Pons (tissue), 1 donor: ENCODE data around the gene KDM4C.
"Not testable (repeated sequence)": the region's sequence is repeated elsewhere in the genome, so short reads cannot be mapped to it uniquely, and the experiment has no call there.

ENCODE experiments used
- DNase-seq: peaks from one replicate; pipeline ENCODE4 v3.0.0-alpha.2; 2016; ENCODE audit warnings: low spot score

Gene KDM4C

GRCh38 chr9:6807669-6808068 lies 49.9 kb downstream of the KDM4C start:
- DNase-seq: not testable (repeated sequence)

- no peak for DNase-seq
These were observed 53.7 kb downstream of the KDM4C start for GRCh38 chr9:6811436-6811835.

- DNase-seq: no peak
These were observed 58.8 kb downstream of the KDM4C start for GRCh38 chr9:6816581-6816980.

GRCh38 chr9:6818292-6818922 lies 60.6 kb downstream of the KDM4C start:
- no peak for DNase-seq

GRCh38 chr9:6819112-6819511 lies 61.3 kb downstream of the KDM4C start:
- DNase-seq: no peak

- DNase-seq: no peak
These were observed 61.8 kb downstream of the KDM4C start for GRCh38 chr9:6819529-6819928.

GRCh38 chr9:6822696-6823095 lies 64.9 kb downstream of the KDM4C start:
- DNase-seq: no peak

- peak; percentile 67 for DNase-seq
These were observed 69.8 kb downstream of the KDM4C start for GRCh38 chr9:6827439-6828145.

GRCh38 chr9:6829027-6829426 lies 71.3 kb downstream of the KDM4C start:
- no peak for DNase-seq

- no peak for DNase-seq
These were observed 71.8 kb downstream of the KDM4C start for GRCh38 chr9:6829536-6829935.

GRCh38 chr9:6833518-6834192 lies 75.9 kb downstream of the KDM4C start:
- DNase-seq: no peak

GRCh38 chr9:6834306-6834705 lies 76.5 kb downstream of the KDM4C start:
- DNase-seq: no peak

GRCh38 chr9:6838158-6838557 lies 80.4 kb downstream of the KDM4C start:
- DNase-seq: peak; percentile 17

- DNase-seq: no peak
These were observed 84.8 kb downstream of the KDM4C start for GRCh38 chr9:6842584-6842947.

GRCh38 chr9:6843742-6844141 lies 86.0 kb downstream of the KDM4C start:
- DNase-seq: no peak

GRCh38 chr9:6844267-6844666 lies 86.5 kb downstream of the KDM4C start:
- DNase-seq: no peak

- no peak for DNase-seq
These were observed 87.5 kb downstream of the KDM4C start for GRCh38 chr9:6845128-6845826.

- no peak for DNase-seq
These were observed 88.1 kb downstream of the KDM4C start for GRCh38 chr9:6845880-6846279.

- no peak for DNase-seq
These were observed 94.6 kb downstream of the KDM4C start for GRCh38 chr9:6852243-6852963.

GRCh38 chr9:6855860-6856259 lies 98.1 kb downstream of the KDM4C start:
- DNase-seq: no peak

GRCh38 chr9:6864102-6864501 lies 106.3 kb downstream of the KDM4C start:
- no peak for DNase-seq
